Fibroblast of lung (primary cell): ENCODE data around the gene HPSE2. TPM values are rescaled to one million over a fixed set of nuclear protein-coding genes. Genes with fewer than 3 reads are reported as not detected.

ENCODE experiments used
- DNase-seq, 2 donors: peaks; one replicate each; pipeline versions ENCODE4 v3.0.0 to v3.0.0-alpha.2; 2010; ENCODE audit warnings: low read depth in 2 of 2
- H2AFZ ChIP-seq: 2 replicates; pipeline ENCODE4 v1.5.1; 2012; ENCODE audit warnings: low read length, control low read depth, inconsistent platforms
- H3K27ac ChIP-seq: 2 replicates; pipeline ENCODE4 v1.5.1; 2011; ENCODE audit warnings: low read length, control low read depth; ENCODE audit not compliant: insufficient read depth
- H3K27me3 ChIP-seq: 2 replicates; pipeline ENCODE4 v1.5.1; 2011; ENCODE audit warnings: mild to moderate bottlenecking, low read length; ENCODE audit not compliant: control insufficient read depth, insufficient read depth
- H3K36me3 ChIP-seq: 2 replicates; pipeline ENCODE4 v1.5.1; 2011; ENCODE audit warnings: low read length; ENCODE audit not compliant: control insufficient read depth, insufficient read depth
- H3K4me1 ChIP-seq: 2 replicates; pipeline ENCODE4 v1.5.1; 2011; ENCODE audit warnings: low read length; ENCODE audit not compliant: control insufficient read depth, insufficient read depth; ENCODE audit errors: extremely low read depth
- H3K4me2 ChIP-seq: 2 replicates; pipeline ENCODE4 v1.5.1; 2011; ENCODE audit warnings: low read length, control low read depth; ENCODE audit not compliant: insufficient read depth; ENCODE audit errors: extremely low read depth
- H3K4me3 ChIP-seq, 4 experiments: fragments of 200-600 bp in 1 of 4; sonication (generic) in 1 of 4; replicated peaks in 1 of 4; 2 replicates each; pipeline ENCODE4 v1.5.1; 2011 to 2016; ENCODE audit warnings: low read length in 4 of 4, low read depth in 3 of 4, mild to moderate bottlenecking in 3 of 4, control low read depth in 2 of 4, inconsistent platforms in 1 of 4, mixed read lengths in 1 of 4; ENCODE audit not compliant: insufficient read depth in 1 of 4; ENCODE audit errors: control extremely low read depth in 1 of 4
- H3K79me2 ChIP-seq: 2 replicates; pipeline ENCODE4 v1.5.1; 2012; ENCODE audit warnings: mild to moderate bottlenecking, low read length, inconsistent platforms; ENCODE audit not compliant: control insufficient read depth, insufficient read depth
- H3K9ac ChIP-seq: 2 replicates; pipeline ENCODE4 v1.5.1; 2011; ENCODE audit warnings: mild to moderate bottlenecking, low read length, control low read depth; ENCODE audit not compliant: insufficient read depth
- H3K9me3 ChIP-seq: 2 replicates; pipeline ENCODE4 v1.5.1; 2012; ENCODE audit warnings: low read depth, low read length; ENCODE audit not compliant: control insufficient read depth, insufficient read depth
- H4K20me1 ChIP-seq: 2 replicates; pipeline ENCODE4 v1.5.1; 2011; ENCODE audit warnings: low read length; ENCODE audit not compliant: control insufficient read depth, insufficient read depth; ENCODE audit errors: extremely low read depth
- CTCF ChIP-seq, 2 donors: IDR thresholded peaks in 1 of 2; conservative IDR thresholded peaks in 1 of 2; 1 replicate in 1 of 2; 2 replicates in 1 of 2; pipeline ENCODE4 v1.5.1; 2011 to 2012; ENCODE audit warnings: low read length in 2 of 2, control low read depth in 1 of 2, inconsistent platforms in 1 of 2, low read depth in 1 of 2, mild to moderate bottlenecking in 1 of 2
- EZH2 ChIP-seq: IDR thresholded peaks from 2 replicates; pipeline ENCODE4 v1.5.1; 2012; ENCODE audit warnings: low read length, control low read depth, mild to moderate bottlenecking; ENCODE audit errors: missing control alignments
- polyA plus RNA-seq, 2 donors: library from polyadenylated mRNA; depleted of rRNA in 1 of 2; stranded (reverse) in 1 of 2; unstranded in 1 of 2; fragments of >200 nt; gene quantifications; 2 replicates each; pipeline ENCODE4 v1.2.1, GENCODE V29; 2011 to 2012; ENCODE audit warnings: missing spikeins in 1 of 2
- total RNA-seq: library from RNA; depleted of rRNA; stranded (reverse); fragments of >200 nt; gene quantifications from 2 replicates; pipeline ENCODE4 v1.2.1, GENCODE V29; 2014

The HPSE2 gene
- total and polyA plus RNA-seq, 2 donors (not counting 1 experiment from before 2014, with no cell fraction given) = 0.02 to 0.17 TPM

- Histone ChIP-seq H4K20me1 (no peaks in the 10 kb centered on the region), H3K27ac (no peak overlapping the region), H3K27me3 (no peaks in the 10 kb centered on the region), H3K4me2 (no peak overlapping the region), H3K79me2 (no peaks in the 10 kb centered on the region), H3K9me3 (no peaks in the 10 kb centered on the region), H3K36me3 (no peaks in the 10 kb centered on the region), H3K4me1 (no peaks in the 10 kb centered on the region), H3K4me3 (no peak overlapping the region), H3K9ac (no peak overlapping the region), H2AFZ (no peak overlapping the region)
- DNase-seq = no peak
- TF ChIP-seq CTCF (conservative IDR thresholded peaks at IDR 0.05 in 1 of 2, IDR thresholded peaks at IDR 0.05 in 1 of 2; ENCODE audit: low read depth in 1 of 2, low read length in 2 of 2) (no peak), EZH2 (no peak)
Observed at GRCh38 chr10:99125879-99126278, 109.8 kb downstream of the HPSE2 start.

GRCh38 chr10:99124376-99124775 is 111.3 kb downstream of the HPSE2 start:
- H3K79me2 ChIP-seq = no peaks in the 10 kb centered on the region
- no peak overlapping the region for H3K4me2 ChIP-seq
- H4K20me1 ChIP-seq = no peaks in the 10 kb centered on the region
- no peak overlapping the region for H2AFZ ChIP-seq
- H3K4me1 ChIP-seq = no peaks in the 10 kb centered on the region
- DNase-seq = no peak
- H3K27ac ChIP-seq = no peak overlapping the region
- H3K27me3 ChIP-seq = no peaks in the 10 kb centered on the region
- no peaks in the 10 kb centered on the region for H3K36me3 ChIP-seq
- TF ChIP-seq EZH2 (no peak), CTCF (conservative IDR thresholded peaks at IDR 0.05 in 1 of 2, IDR thresholded peaks at IDR 0.05 in 1 of 2; ENCODE audit: low read depth in 1 of 2, low read length in 2 of 2) (no peak)
- no peaks in the 10 kb centered on the region for H3K9me3 ChIP-seq
- no peak overlapping the region for H3K9ac ChIP-seq
- H3K4me3 ChIP-seq = no peak overlapping the region

GRCh38 chr10:99123851-99124250 is 111.8 kb downstream of the HPSE2 start:
- no peak for TF ChIP-seq EZH2
- no peak for TF ChIP-seq CTCF (conservative IDR thresholded peaks at IDR 0.05 in 1 of 2, IDR thresholded peaks at IDR 0.05 in 1 of 2; ENCODE audit: low read depth in 1 of 2, low read length in 2 of 2)
- Histone ChIP-seq H3K36me3 (no peaks in the 10 kb centered on the region), H3K79me2 (no peaks in the 10 kb centered on the region), H3K27me3 (no peaks in the 10 kb centered on the region), H4K20me1 (no peaks in the 10 kb centered on the region), H3K4me3 (no peak overlapping the region), H2AFZ (no peak overlapping the region), H3K27ac (no peak overlapping the region), H3K4me2 (no peak overlapping the region), H3K4me1 (no peaks in the 10 kb centered on the region), H3K9me3 (no peaks in the 10 kb centered on the region), H3K9ac (no peak overlapping the region)
- DNase-seq = no peak
